ENCODE data around the gene SLC1A3.

GRCh38 chr5:36659411-36659810, 53.0 kb downstream of the SLC1A3 start:
- TF ChIP-seq, protein P1, sequence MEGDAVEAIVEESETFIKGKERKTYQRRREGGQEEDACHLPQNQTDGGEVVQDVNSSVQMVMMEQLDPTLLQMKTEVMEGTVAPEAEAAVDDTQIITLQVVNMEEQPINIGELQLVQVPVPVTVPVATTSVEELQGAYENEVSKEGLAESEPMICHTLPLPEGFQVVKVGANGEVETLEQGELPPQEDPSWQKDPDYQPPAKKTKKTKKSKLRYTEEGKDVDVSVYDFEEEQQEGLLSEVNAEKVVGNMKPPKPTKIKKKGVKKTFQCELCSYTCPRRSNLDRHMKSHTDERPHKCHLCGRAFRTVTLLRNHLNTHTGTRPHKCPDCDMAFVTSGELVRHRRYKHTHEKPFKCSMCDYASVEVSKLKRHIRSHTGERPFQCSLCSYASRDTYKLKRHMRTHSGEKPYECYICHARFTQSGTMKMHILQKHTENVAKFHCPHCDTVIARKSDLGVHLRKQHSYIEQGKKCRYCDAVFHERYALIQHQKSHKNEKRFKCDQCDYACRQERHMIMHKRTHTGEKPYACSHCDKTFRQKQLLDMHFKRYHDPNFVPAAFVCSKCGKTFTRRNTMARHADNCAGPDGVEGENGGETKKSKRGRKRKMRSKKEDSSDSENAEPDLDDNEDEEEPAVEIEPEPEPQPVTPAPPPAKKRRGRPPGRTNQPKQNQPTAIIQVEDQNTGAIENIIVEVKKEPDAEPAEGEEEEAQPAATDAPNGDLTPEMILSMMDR (conservative IDR thresholded peaks at IDR 0.05 in 1 of 2, IDR thresholded peaks at IDR 0.05 in 1 of 2; ENCODE audit: low read depth in 1 of 2, low read length in 2 of 2) = no peak
- no peak for TF ChIP-seq EZH2 (IDR thresholded peaks at IDR 0.05; ENCODE audit: low read length, missing control alignments)

Data from fibroblast of lung (primary cell).